Spleen (tissue), 11 donors: ENCODE data around the gene SWI5. TPM values are rescaled to one million over a fixed set of nuclear protein-coding genes. Genes with fewer than 3 reads are reported as not detected.
"Not testable (repeated sequence)": the region's sequence is repeated elsewhere in the genome, so short reads cannot be mapped to it uniquely, and the experiment has no call there.

ENCODE experiments used
- DNase-seq: peaks from one replicate; pipeline ENCODE4 v3.0.0-alpha.2; 2020
- H3K27ac ChIP-seq, 8 donors: fragments of 200-600 bp; sonication (generic) in 7 of 8; 1 replicate in 4 of 8; 2 replicates in 4 of 8; pipeline versions ENCODE4 v1.5.0 to v1.8.0; 2016 to 2021; ENCODE audit warnings: inconsistent platforms in 4 of 8, mild to moderate bottlenecking in 4 of 8, moderate library complexity in 1 of 8
- H3K27me3 ChIP-seq, 7 donors: fragments of 200-600 bp; sonication (generic) in 6 of 7; replicated peaks in 1 of 7; 1 replicate in 4 of 7; 2 replicates in 3 of 7; pipeline versions ENCODE4 v1.5.0 to v1.8.0; 2016 to 2021; ENCODE audit warnings: inconsistent platforms in 3 of 7, mild to moderate bottlenecking in 1 of 7
- H3K36me3 ChIP-seq, 6 donors: fragments of 200-600 bp; sonication (generic) in 5 of 6; 1 replicate in 4 of 6; 2 replicates in 2 of 6; pipeline versions ENCODE4 v1.5.0 to v1.8.0; 2016 to 2021; ENCODE audit warnings: inconsistent platforms in 2 of 6
- H3K4me1 ChIP-seq, 6 donors: fragments of 200-600 bp; sonication (generic) in 5 of 6; 1 replicate in 3 of 6; 2 replicates in 3 of 6; pipeline versions ENCODE4 v1.5.0 to v1.8.0; 2016 to 2021; ENCODE audit warnings: inconsistent platforms in 3 of 6
- H3K4me3 ChIP-seq, 8 donors: fragments of 200-600 bp; sonication (generic) in 7 of 8; 1 replicate in 4 of 8; 2 replicates in 4 of 8; pipeline versions ENCODE4 v1.5.0 to v1.8.0; 2016 to 2021; ENCODE audit warnings: inconsistent platforms in 4 of 8, mild to moderate bottlenecking in 4 of 8, moderate library complexity in 2 of 8
- H3K9me3 ChIP-seq, 8 donors: fragments of 200-600 bp; sonication (generic) in 7 of 8; 1 replicate in 4 of 8; 2 replicates in 4 of 8; pipeline versions ENCODE4 v1.5.0 to v1.8.0; 2016 to 2021; ENCODE audit warnings: inconsistent platforms in 4 of 8
- CTCF ChIP-seq, 11 experiments: fragments of 200-600 bp in 7 of 11; fragments of 450-650 bp in 4 of 11; sonication (generic) in 4 of 11; IDR thresholded peaks in 8 of 11; conservative IDR thresholded peaks in 3 of 11; 1 replicate in 7 of 11; 2 replicates in 4 of 11; pipeline versions ENCODE4 v1.4.0 to v1.8.0; 2016 to 2021; ENCODE audit warnings: antibody characterized with exemption in 11 of 11, inconsistent platforms in 4 of 11, mild to moderate bottlenecking in 1 of 11
- POLR2A ChIP-seq, 3 donors: fragments of 450-650 bp; IDR thresholded peaks; one replicate each; pipeline ENCODE4 v1.5.1; 2017; ENCODE audit warnings: antibody characterized with exemption in 3 of 3, mild to moderate bottlenecking in 1 of 3
- POLR2AphosphoS5 ChIP-seq, 3 donors: sonication (generic); formaldehyde crosslinking; IDR thresholded peaks; one replicate each; pipeline ENCODE4 v1.5.1; 2017; ENCODE audit warnings: antibody characterized with exemption in 3 of 3
- WGBS, 5 donors: extraction: QIAGEN DNeasy Blood & Tissue Kit in 3 of 5; methylation state at CpG; one replicate each; pipeline versions ENCODE4 v1.1.5 to v1.1.7; 2013 to 2018; 5-methylcytosine and 5-hydroxymethylcytosine counted together
- intact Hi-C: fragments of 100-400 bp; cut with DNase I; formaldehyde crosslinking; loops from one replicate; pipeline ENCODE4 v1.15.0; 2023; ENCODE audit warnings: low total_unique reads
- polyA plus RNA-seq, 3 donors: library from polyadenylated mRNA; stranded (reverse); fragments of 200-250 nt; gene quantifications; one replicate each; pipeline ENCODE4 v1.2.1, GENCODE V29; 2013
- total RNA-seq, 7 donors: library from RNA; depleted of rRNA in 3 of 7; stranded (reverse); fragments of >200 nt in 3 of 7; fragmentation: NEBNext Ultra II Directional in 4 of 7; extraction: Animal tissue kit (Norgen Biotek cat#: 25700) in 4 of 7; gene quantifications; one replicate each; pipeline versions ENCODE4 v1.1.0 to v1.2.1, GENCODE V29; 2016 to 2021
- donor health status: healthy with polysubstance abuse.
- donor health status: DM: no; HTN: no; CAD: no; lungs with moderate emphysema.
- donor health status: DM: no; HTN: no; CAD: no.
- donor health status: Bipolar disorder and iron deficiency.
- donor health status: healthy.
- donor health status: DM: no; HTN: no; CAD: no.
- donor health status: DM: yes; HTN: yes; CAD: no.

SWI5 gene
- total and polyA plus RNA-seq, 10 donors = 8.4 to 23.4 (median 15.3) TPM

- peak overlapping the region; percentile 66 to 88 (median 78) for H3K4me3 ChIP-seq
- TF ChIP-seq CTCF (IDR thresholded peaks at IDR 0.05 in 8 of 11, conservative IDR thresholded peaks at IDR 0.05 in 3 of 11) (no peak), POLR2AphosphoS5 (IDR thresholded peaks at IDR 0.05) (no peak), POLR2A (IDR thresholded peaks at IDR 0.05) (no peak)
- H3K27me3 ChIP-seq = no peaks in the 10 kb centered on the region
- no peaks in the 10 kb centered on the region for H3K9me3 ChIP-seq
- intact Hi-C loops = no loop called here
- H3K36me3 ChIP-seq = peaks cover 0 to 22% (median 15%) of the 10 kb centered on the region in 6 donors
- DNase-seq = no peak
- peak overlapping the region; percentile 84 to 95 (median 89) for H3K27ac ChIP-seq
- 18 to 23% (median 20%) methylated on average over 23 of the region's 23 CpGs for WGBS, 5 donors
- peaks cover 14 to 68% (median 39%) of the 10 kb centered on the region in 6 donors for H3K4me1 ChIP-seq
Observed at GRCh38 chr9:128276574-128277270, 646 bp downstream of the SWI5 start.

GRCh38 chr9:128279088-128280073 is 3.3 kb downstream of the SWI5 start:
- TF ChIP-seq POLR2A (IDR thresholded peaks at IDR 0.05) (peak in 1 of 3 donors; percentile 21), POLR2AphosphoS5 (IDR thresholded peaks at IDR 0.05) (peak in 2 of 3 donors; percentile 33 to 69)
- peaks cover 7 to 53% (median 30%) of the 10 kb centered on the region in 6 donors for H3K4me1 ChIP-seq
- H3K9me3 ChIP-seq, H3K4me3 ChIP-seq, H3K36me3 ChIP-seq, H3K27me3 ChIP-seq, intact Hi-C loops: not testable (repeated sequence)
- H3K27ac ChIP-seq = peak overlapping the region in 6 of 8 donors; percentile 19 to 61 (median 51)
- WGBS, 5 donors = 61 to 78% (median 72%) methylated on average over 22 of the region's 22 CpGs
- peak; percentile 77 for DNase-seq

GRCh38 chr9:128280084-128280622 is 4.1 kb downstream of the SWI5 start:
- Histone ChIP-seq H3K27ac (peak overlapping the region in 4 of 8 donors; percentile 51 to 61 (median 55)), H3K9me3 (no peaks in the 10 kb centered on the region), H3K4me3 (no peak overlapping the region), H3K36me3 (peaks cover 0 to 5% (median under 1%) of the 10 kb centered on the region in 6 donors), H3K4me1 (peaks cover 0 to 46% (median 22%) of the 10 kb centered on the region in 6 donors), H3K27me3 (no peaks in the 10 kb centered on the region)
- 61 to 89% (median 72%) methylated on average over 5 of the region's 5 CpGs for WGBS, 5 donors
- TF ChIP-seq POLR2AphosphoS5 (IDR thresholded peaks at IDR 0.05) = no peak
- no peak for TF ChIP-seq CTCF (IDR thresholded peaks at IDR 0.05 in 8 of 11, conservative IDR thresholded peaks at IDR 0.05 in 3 of 11)
- TF ChIP-seq POLR2A (IDR thresholded peaks at IDR 0.05) = no peak
- DNase-seq = no peak
- intact Hi-C loops = no loop called here

- Histone ChIP-seq H3K9me3 (no peaks in the 10 kb centered on the region), H3K4me1 (peaks cover 0 to 29% (median 7%) of the 10 kb centered on the region in 6 donors), H3K27me3 (no peaks in the 10 kb centered on the region), H3K36me3 (peaks cover 0 to 27% (median 15%) of the 10 kb centered on the region in 6 donors), H3K4me3 (no peak overlapping the region), H3K27ac (no peak overlapping the region)
- intact Hi-C loops = no loop called here
- WGBS, 5 donors = 87 to 96% (median 92%) methylated on average over 6 of the region's 6 CpGs
- TF ChIP-seq CTCF (IDR thresholded peaks at IDR 0.05 in 8 of 11, conservative IDR thresholded peaks at IDR 0.05 in 3 of 11) (no peak), POLR2A (IDR thresholded peaks at IDR 0.05) (no peak), POLR2AphosphoS5 (IDR thresholded peaks at IDR 0.05) (no peak)
- no peak for DNase-seq
Observed at GRCh38 chr9:128282500-128282899, 6.4 kb downstream of the SWI5 start.
